ENCODE results near the gene SLC49A4.
A peak's percentile ranks its signal among the peaks of the same experiment; 100 is the strongest.

SLC49A4 gene

DNA sequence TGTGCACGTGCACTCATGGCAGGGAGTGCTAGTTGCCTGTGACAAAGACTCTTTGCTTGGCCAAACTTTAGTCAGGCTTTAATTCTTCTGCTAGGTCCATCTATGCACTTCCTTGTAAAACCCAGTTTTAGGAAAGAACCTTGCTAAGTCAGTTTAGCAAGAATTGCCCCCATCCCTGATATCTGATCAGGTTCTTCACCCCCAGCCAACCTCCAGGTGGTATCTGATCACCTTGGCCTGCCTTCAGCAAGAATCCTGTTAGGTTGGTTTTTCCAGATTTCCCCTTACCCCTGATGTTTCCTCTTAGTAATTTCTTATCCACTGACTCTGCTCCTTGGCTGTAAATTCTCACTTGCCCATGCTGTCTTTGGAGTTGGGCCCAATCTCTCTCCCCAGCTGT is 9.6 kb upstream of the SLC49A4 start:
- no peak for DNase-seq (ENCODE audit: low spot score)

DNA sequence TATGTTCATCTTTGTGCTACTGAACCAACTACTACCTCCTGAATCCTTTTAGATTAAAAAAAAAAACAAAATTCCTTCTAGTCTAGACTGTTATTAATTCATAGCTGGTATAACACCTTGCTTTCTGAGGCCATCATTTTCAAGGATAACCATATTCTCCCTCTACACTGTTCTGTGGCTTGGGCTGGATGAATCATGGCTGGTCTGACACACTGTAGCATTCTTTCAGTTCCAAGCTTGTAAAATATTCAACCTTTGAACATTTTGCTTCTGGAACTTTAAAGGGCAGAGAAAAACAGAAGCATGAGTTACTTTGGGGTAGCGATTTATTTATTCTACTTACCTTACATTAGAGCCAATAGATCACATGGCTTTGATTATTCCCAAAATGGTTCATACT is 8.8 kb upstream of the SLC49A4 start:
- no peak for DNase-seq (ENCODE audit: low spot score)

DNA sequence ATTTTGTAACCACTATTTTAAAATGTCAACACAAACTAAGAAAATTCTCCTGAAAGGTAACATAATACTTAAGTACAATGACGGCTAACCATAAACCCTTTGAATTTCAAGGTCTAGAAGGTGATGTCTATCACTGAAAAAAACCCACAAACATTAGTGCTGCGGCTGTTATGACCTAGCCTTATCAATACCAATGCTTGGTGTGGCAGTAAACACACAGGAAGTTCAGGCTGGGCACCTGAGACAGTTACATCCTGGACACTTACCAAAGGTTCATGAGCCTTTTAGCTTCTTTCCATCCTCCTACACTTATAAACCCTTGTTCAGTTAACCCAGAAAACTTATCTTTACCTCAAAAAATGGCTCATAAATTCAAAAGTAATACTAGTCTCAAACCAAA is 7.0 kb upstream of the SLC49A4 start:
- DNase-seq (ENCODE audit: low spot score) = no peak

DNA sequence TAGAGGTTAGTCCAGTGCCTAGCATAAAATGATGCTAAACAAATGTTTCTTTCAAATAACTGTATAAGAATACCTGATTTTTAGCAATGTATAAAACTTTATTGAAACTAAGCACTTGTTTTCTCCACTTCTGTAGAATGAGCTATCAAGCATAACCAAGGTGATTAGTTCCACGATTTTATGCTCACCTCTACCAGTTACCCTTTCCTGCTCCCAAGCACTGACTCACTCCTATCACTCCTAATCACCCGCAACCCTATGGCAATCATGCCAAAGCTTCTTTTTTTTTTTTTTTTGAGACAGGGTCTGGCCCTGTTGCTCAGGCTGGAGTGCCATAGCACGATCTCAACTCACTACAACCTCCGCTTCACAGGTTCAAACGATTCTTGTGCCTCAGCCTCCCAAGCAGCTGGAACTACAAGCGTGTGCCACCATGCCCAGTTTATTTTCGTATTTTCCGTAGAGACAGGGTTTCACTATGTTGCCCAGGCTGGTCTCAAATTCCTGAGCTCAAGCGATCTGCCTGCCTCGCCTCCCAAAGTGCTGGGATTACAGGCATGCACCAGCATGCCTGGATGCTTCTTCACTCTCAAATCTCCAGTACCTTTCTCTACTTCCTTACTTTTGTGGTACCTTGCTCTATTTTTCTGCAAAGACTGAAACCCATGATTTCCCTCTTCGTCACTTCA is 5.1 kb upstream of the SLC49A4 start:
- no peak for DNase-seq (ENCODE audit: low spot score)

DNA sequence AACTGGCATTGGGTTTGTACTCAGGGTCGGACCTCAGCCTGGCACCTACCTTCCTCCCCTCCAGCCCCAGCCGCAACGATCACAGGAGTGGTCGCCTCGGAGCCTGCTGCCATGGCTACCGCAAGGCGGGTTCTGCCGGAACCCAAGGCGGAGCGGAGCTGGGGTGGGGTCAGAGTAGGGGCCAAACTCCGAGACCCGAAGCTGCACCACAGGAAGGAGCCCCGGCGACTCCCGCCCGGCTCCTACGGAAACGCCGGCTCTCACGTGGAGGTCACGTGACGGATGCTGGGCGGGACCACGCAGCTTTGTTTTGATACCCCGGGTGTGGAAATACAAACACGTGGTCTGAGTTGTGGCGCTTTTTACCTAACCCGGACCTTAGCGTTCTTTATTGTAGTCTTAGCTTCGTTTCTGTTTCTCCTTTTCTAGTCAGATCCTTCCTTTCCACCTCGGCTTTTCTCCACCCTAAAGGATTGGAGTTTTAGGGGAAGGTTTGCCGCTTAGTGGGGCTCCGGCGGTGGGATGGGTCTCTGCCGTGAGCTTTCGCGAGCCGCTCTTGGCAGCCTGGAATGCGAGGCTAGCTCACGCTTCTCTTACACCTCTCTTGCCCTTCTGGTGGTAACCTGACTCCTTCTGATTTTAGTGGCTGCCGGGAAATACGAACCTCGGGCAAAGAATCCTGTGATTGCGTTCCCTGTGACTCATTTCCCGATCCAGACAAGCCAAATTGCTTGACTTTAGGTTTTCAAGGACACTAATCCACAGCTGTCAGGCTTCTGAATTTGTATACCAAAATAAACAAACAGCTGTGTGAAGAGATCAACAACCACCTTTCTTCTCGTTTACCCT is 1.1 kb upstream of the SLC49A4 start, which contains the start of gene HSPBAP1:
Gene HSPBAP1, minus strand, starts transcription at position 264 of the 849 bp plus-strand sequence. Its CDS starts 151 bp downstream, at position 113.
- peak; percentile 87 for DNase-seq (ENCODE audit: low spot score)

DNA sequence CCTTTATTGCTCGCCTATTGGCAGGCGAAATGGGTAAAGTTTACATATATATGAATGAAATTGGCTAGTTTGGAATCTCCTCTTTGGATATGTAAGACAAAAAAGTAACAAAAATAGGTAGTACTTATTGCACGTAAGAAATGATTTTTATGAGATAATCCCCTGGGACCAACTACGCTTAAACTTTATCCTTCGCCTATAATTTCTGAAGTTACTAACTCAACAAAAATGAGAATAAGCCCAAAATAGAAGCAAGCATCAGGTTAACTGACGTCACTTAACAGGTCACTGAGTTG is 438 bp upstream of the SLC49A4 start:
- DNase-seq (ENCODE audit: low spot score) = no peak

DNA sequence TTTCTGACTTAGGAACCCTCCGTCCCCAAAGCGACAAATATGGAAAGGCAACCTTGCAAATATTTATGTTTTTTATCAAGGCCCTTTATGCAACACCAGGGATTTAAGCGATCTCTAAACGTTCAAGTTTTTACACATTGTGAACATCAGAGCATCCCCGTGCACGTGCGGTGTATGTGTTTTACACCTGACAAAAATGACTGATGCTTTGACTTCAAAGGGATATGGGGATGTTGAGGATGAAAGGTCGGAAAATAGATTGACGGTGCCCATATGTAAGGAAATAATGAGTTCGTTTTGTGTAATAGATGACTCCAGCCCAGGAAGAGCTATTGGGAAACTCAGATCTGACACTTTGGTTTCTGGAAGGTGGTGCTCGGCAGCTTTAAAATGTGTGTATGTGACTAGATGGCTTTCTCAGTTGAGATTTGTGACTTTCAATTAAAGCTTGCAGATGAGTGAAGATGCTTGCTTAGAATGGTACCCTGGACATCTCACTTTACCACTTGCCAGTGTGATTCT is 866 bp downstream of the SLC49A4 start:
- DNase-seq (ENCODE audit: low spot score) = no peak

DNA sequence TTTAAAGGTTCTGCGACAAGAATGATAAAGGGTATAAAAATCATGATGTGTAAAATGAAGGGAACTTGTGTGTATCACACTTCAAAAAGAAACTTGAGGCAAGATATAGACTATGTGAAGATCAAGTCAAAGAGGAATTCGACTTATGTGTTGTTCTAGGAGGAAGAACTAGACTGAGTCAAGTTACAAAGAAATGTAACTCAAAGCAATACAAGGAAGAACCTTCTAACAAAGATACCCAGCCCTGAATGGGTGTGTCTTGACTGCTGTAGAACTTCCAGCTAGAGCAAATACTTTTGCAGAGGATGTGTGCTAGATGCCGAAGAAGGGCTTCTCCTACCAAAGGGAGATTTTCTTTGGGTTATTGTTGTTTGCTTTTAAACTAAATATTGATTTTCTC is 2.4 kb downstream of the SLC49A4 start:
- DNase-seq (ENCODE audit: low spot score) = no peak

DNA sequence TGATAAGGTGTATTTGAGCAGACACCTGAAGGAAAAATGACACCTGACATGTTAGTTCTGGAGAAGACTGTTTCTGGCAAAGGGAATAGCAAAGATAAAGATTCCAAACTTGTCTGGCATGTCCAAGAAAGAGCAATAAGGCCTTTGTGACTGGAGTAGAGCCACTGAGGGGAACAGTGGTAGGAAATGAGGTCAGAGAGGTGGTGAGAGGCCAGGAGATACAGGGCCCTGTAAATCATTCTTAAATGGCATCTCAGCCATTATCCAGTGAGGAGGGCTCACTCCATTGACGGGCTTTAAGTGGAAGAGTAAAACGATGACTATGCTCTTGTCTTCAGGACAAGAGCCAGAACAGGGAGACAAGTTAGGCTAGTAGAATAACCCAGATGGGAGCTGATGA is 4.5 kb downstream of the SLC49A4 start:
- no peak for DNase-seq (ENCODE audit: low spot score)

DNA sequence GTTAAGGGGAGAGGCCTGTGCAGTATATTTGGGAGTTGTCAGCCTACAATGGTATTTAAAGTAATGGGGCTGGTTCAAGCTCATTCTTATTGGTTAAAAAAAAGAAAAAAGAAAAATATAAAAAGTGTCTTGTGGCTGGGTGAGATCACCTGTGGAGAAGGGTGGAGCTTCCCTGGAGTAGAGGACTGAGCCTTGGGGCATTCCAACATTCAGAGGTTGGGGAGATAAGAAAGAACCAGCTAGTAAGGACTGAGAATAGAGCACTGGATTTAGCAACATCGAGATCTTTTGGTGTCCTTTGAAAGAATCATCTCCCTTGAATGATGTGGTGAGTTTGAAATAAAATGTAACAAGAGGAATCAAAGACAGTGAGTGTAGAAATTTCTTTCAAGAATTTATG is 5.2 kb downstream of the SLC49A4 start:
- DNase-seq (ENCODE audit: low spot score) = no peak

DNA sequence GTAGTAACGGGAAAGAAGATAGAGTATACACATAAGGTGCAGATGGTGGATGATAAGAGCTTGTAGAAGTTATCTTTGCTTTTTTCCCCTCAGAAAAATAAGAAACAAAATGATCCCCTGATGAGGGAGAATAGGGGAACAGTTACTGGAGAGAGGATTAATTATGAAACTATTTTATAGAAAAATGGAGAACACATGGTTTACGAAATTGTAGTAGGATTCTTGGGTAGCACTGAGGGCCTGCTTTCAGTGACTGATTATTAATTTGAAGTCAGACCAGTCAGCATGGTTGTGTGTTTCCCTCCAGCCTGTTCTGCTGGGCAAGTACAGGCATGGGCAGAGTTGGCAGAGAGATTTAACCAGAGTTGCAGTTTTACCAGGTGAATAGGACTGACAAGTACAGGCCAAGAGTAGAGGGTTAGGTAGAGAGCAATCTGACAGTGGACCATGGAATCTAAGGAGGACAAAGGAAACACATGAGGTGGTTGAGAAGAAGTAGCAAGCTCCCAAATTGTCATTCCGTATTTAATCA is 5.9 kb downstream of the SLC49A4 start:
- DNase-seq (ENCODE audit: low spot score) = no peak

DNA sequence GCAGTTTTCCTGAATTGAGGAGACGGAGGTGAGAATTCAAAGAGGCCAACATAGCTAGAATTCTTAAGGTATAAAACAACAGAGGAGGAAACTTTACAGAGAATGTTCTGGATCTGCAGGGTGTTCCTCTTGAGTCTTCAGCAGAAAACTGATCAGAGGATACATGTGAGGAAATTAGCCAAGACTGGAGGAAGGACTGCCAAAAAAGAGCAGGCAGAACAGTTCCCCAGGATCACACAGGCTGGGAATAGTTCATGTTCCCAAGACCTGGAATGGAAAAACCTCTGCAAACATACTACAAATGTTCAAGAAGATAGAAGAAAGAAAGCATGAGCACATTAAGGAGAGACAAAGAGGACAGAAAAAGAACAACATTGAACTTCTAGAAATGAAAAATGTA is 7.5 kb downstream of the SLC49A4 start:
- no peak for DNase-seq (ENCODE audit: low spot score)

DNA sequence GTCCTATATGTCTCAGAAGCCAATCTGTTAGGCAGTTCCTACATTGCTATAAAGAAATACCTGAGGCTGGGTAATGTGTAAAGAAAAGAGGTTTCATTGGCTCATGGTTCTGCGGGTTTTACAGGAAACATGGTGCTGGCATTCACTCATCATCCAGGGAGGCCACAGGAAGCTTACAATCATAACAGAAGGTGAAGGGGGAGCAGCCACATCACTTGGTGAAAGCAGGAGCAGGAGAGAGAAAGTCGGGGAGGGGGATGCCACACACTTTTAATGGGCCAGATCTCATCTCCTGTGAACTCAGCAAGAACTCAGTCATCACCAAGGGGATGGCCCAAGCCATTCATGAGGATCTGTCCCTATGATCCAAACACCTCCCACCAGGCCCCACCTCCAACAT is 9.1 kb downstream of the SLC49A4 start:
- no peak for DNase-seq (ENCODE audit: low spot score)

DNA sequence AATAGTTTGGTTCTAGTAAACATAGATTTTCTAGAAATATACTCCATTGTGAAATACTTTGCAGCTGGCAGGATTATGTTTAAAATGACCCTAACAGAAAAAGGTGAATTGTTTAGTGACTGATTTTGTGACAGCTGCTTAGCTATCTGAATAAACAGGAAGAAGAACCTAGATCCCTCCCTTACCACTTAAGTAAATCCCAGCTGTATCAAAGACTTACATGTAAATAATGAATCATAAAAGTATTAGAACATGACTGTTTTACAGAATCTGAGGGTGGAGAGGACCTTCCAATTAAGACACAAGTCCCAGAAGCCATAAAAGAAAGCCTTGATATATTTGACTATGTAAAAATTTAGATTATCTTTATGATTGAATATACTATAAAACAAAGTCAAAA is 15.9 kb downstream of the SLC49A4 start:
- no peak for DNase-seq (ENCODE audit: low spot score)

DNA sequence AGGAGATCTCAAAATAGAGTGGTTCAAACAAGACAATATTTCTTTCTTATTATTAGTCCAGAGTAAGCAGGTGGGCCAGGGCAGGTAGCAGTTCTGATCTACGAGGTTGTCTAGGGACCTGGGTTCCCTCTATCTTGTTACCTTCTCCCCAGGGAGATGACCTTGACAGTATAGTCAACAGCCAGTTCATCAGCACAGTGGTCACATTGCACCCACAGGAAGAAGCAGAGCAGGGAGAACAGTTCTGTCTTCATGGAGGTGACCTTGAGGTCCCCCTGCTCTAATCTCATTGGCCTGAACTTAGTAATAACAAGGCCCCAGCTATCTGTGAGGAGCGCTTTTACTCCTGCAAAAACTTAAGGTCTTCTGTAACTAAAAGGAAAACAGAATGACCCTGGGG is 21.7 kb downstream of the SLC49A4 start:
- no peak for DNase-seq (ENCODE audit: low spot score)

DNA sequence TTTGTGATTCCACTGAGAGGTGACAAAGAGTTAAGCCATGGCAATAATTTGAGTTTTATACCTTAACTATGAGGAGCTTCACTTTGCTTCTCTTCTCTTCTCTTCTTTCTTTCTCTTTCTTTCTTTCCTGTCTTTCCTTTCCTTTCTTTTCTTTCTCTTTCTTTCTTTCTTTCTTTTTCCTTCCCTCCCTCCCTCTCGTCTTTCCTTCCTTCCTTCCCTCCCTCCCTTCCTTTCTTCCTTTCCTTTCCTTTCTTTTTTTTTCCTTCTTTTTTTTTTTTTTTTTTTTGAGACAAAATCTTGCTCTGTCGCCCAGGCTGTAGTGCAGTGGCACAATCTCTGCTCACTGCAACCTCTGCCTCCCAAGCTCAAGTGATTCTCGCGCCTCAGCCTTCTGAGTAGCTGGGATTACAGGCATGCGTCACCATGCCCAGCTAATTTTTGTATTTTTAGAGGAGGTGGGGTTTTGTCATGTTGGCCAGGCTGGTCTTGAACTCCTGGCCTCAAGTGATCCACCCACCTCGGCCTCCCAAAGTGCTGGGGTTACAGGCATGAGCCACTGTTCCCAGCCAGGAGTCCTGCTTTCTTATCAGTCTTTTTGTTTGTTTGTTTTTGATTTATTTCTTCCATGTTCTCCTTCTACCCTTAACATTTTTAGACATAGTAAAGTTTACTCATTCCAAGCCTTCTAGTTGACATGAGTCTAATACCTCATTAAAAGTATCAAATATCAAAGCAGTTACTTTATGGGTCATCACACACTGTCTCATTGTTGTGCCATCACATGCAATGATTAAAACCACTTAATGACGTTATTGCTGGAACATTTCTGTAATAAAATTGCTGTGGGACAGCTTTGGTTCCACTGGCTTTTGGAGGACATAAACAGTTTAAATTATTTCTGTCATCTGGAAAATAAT is 29.9 kb downstream of the SLC49A4 start:
- no peak for DNase-seq (ENCODE audit: low spot score)

DNA sequence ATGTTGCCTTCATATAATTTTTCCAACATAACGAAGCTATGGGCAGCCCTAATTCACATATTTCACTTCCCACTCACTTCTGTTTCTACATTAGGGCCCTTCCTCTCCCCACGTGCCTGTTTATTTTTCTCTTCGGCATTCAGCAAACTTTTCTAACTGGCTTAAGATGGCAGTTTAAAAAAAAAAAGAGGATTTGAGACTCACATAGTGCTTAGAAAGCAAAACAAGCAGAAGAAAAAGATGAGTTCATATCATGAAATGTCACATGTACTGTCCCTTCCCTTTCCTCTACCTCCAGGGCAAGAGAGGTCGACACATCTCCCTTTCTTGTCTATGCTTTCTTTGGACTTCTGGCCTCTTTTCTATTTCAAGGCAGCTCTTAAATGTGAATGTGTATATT is 30.6 kb downstream of the SLC49A4 start:
- no peak for DNase-seq (ENCODE audit: low spot score)

DNA sequence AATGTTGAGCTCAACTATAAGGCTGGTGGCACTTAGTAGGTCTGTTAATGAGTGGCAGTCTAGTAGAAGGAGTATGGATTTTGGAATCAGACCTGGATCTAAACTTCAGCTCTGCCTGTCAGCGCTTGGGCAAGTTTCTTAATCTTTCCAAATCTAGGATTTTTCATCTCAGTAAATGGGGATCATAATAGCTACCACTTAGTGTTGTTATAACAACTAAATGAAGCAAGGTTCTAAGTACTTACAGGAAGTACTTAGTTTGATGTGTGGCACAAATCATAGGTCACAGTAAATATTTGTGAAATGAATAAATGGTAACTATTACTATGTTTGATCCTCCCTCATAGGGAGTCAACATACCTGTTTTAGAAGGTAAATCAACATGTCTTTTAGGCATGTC is 31.4 kb downstream of the SLC49A4 start:
- no peak for DNase-seq (ENCODE audit: low spot score)

DNA sequence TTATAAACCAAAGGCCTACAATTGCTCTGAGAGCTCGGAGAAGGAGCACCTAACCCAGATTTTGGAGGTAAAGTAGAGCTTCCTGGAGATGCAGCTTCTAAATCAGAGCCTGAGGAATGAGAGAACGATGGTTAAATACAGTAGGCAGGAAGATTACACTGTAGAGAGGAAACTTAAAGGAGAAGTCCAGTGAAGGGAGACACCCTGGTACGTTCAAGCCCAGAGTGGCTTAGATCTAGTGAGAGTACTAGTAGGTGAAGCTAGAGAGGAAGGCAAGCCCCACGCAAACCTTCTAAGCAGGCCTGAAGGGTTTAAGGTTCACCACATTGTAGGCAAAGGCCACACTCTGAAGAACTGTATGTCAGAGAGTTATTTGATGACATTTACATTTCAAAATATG is 33.4 kb downstream of the SLC49A4 start:
- DNase-seq (ENCODE audit: low spot score) = no peak

DNA sequence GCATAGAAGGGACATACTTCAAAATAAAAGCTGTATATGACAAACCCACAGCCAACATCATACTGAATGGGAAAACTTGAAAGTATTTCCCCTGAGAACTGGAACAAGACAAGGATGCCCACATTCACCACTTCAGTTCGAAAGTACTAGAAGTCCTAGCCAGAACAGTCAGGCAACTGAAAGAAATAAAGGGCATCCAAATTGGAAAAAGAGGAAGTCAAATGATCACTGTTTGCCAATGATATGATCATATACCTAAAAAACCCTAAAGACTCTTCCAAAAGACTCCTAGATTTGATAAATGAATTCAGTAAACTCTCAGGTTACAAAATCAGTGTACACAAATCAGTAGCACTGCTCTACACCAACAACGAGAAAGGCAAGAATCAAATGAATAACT is 40.7 kb downstream of the SLC49A4 start:
- no peak for DNase-seq (ENCODE audit: low spot score)

DNA sequence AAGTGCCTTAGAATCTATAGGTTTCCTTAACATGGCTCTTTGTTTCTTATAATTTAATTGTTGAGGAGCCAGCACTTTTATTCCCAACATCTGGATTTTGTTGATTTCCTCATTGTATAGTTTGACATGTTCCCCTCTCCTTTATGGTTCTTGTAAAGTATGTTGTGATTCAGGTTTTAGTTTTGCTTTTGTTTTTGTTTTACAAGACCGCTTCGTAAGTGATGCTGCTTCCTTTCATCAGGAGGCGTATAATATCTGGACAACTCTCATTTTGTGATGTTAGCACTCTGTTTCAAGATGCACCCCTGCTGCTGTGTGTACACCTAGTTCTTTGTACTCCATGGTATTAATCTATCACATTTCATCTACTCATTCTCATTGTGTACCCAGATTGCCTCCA is 48.7 kb downstream of the SLC49A4 start:
- no peak for DNase-seq (ENCODE audit: low spot score)

DNA sequence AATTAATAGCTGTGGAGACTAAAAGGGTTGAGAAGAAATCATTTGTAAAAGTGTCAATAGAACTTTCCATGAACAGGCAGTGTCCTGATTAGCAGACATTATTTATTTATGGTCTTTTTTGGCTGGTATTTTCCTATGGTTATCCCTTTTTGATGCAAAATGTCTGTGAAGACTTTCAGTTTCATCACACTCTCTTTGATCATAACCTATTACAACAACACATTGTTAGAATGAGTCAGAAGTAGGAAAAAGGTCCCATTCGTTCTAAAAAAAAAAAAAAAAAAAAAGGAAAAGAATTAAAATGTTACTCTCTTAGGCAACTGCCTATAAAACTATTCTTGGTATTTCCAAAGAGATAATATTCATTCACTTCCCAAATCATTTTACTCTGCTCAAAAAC is 62.1 kb downstream of the SLC49A4 start:
- DNase-seq (ENCODE audit: low spot score) = no peak

Measured in iPS-NIHi11 (cell line).